Measurements from ENCODE around the gene ATAD1.

GRCh38 chr10:87844837-87845623 is 27.0 kb upstream of the ATAD1 start:
- TF ChIP-seq CTCF (conservative IDR thresholded peaks at IDR 0.05; ENCODE audit: low read depth, low read length) = no peak
- no peak for TF ChIP-seq EZH2 (IDR thresholded peaks at IDR 0.05; ENCODE audit: borderline replicate concordance, low read depth, low read length, poor library complexity, severe bottlenecking)
